ENCODE results near the gene PDSS2. TPM values are rescaled to one million over a fixed set of nuclear protein-coding genes. Genes with fewer than 3 reads are reported as not detected.

The PDSS2 gene
- total and polyA plus RNA-seq, 9 of the 15 experiments (the other 6 are each of a cell fraction or from before 2014, with no cell fraction given): 5.8 to 21.1 (median 12.0) TPM

- H3K27me3 ChIP-seq (ENCODE audit: control insufficient read depth in 2 of 2, insufficient read depth in 2 of 2, low read length in 2 of 2): no peaks in the 10 kb centered on the region
- CTCF ChIA-PET (ENCODE audit: low intra/inter-chr PET ratio): no interaction called here
- ATAC-seq: no peak
- H3K9me3 ChIP-seq (replicated peaks; ENCODE audit: control insufficient read depth, insufficient read depth, low read depth, low read length): peaks cover 2% of the 10 kb centered on the region
- H3K4me3 ChIP-seq: no peak overlapping the region
- H3K9me1 ChIP-seq (ENCODE audit: control insufficient read depth, insufficient read depth, low read length): no peaks in the 10 kb centered on the region
- no peak for DNase-seq (ENCODE audit: extremely low read depth in 1 of 4, low spot score in 3 of 4)
- H3K9ac ChIP-seq (ENCODE audit: insufficient read depth in 1 of 2, low read depth in 2 of 2, low read length in 2 of 2): no peak overlapping the region
- H3K27ac ChIP-seq (ENCODE audit: extremely low read depth, low read depth, low read length): no peak overlapping the region
- no peak for FAIRE-seq
- 0 out of 5 replicates have a peak, but pooled peaks cover 0 to 4% of the 10 kb centered on the region in 2 experiments for H3K4me1 ChIP-seq (replicated peaks in 1 of 2; ENCODE audit: control insufficient read depth in 2 of 2, insufficient read depth in 2 of 2, low read length in 2 of 2)
- 67% methylated on average over 1 of the region's 1 CpG for WGBS (ENCODE audit: insufficient coverage, low coverage, missing lambda C conversion rate)
- POLR2A ChIA-PET: no interaction called here
- no peaks in the 10 kb centered on the region for H3K36me3 ChIP-seq (ENCODE audit: control insufficient read depth, insufficient read depth, low read length)
- no peak overlapping the region for H3K4me2 ChIP-seq (ENCODE audit: insufficient read depth, low read length)
- intact Hi-C loops (cut with micrococcal nuclease) (no loop called here), in situ Hi-C loops (cut with MboI) (no loop called here)
- no peak overlapping the region for H2AFZ ChIP-seq (ENCODE audit: low read depth, low read length)
- TF ChIP-seq CTCFL (IDR thresholded peaks at IDR 0.05; ENCODE audit: borderline replicate concordance, insufficient read depth, low read depth, low read length, poor library complexity, severe bottlenecking): no peak
- TF ChIP-seq SMAD3 (CRISPR knock-in tag; conservative IDR thresholded peaks at IDR 0.05): no peak
- no peak for TF ChIP-seq TGIF2 (CRISPR knock-in tag; IDR thresholded peaks at IDR 0.05)
- TF ChIP-seq, protein P1, sequence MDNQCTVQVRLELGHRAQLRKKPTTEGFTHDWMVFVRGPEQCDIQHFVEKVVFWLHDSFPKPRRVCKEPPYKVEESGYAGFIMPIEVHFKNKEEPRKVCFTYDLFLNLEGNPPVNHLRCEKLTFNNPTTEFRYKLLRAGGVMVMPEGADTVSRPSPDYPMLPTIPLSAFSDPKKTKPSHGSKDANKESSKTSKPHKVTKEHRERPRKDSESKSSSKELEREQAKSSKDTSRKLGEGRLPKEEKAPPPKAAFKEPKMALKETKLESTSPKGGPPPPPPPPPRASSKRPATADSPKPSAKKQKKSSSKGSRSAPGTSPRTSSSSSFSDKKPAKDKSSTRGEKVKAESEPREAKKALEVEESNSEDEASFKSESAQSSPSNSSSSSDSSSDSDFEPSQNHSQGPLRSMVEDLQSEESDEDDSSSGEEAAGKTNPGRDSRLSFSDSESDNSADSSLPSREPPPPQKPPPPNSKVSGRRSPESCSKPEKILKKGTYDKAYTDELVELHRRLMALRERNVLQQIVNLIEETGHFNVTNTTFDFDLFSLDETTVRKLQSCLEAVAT (IDR thresholded peaks at IDR 0.05): no peak
- TF ChIP-seq RBM25 (IDR thresholded peaks at IDR 0.05; ENCODE audit: low read depth, low read length, severe bottlenecking): no peak
- no peak for TF ChIP-seq PURB (CRISPR knock-in tag; IDR thresholded peaks at IDR 0.05; ENCODE audit: low read depth)
- H3K79me2 ChIP-seq (ENCODE audit: control insufficient read depth, insufficient read depth, low read length): 0 out of 3 replicates have a peak, but pooled peaks cover 2% of the 10 kb centered on the region
- no peaks in the 10 kb centered on the region for H4K20me1 ChIP-seq (replicated peaks; ENCODE audit: control insufficient read depth, insufficient read depth, low read length)
- BruUV-seq (replicated peaks): no TSS peak
Observed at GRCh38 chr6:107402533-107402932, 56.8 kb downstream of the PDSS2 start.
